ENCODE data around the gene PHETA1. TPM values are rescaled to one million over a fixed set of nuclear protein-coding genes. Genes with fewer than 3 reads are reported as not detected.

Gene PHETA1
- total and polyA plus RNA-seq, 9 donors = 5.5 to 11.7 (median 8.7) TPM

- WGBS (ENCODE audit: insufficient coverage) = 53% methylated on average over 4 of the region's 13 CpGs
- Histone ChIP-seq H3K4me1 (ENCODE audit: control insufficient read depth, insufficient read depth, low read length) (peaks cover 21% of the 10 kb centered on the region), H3K9me3 (replicated peaks; ENCODE audit: control insufficient read depth, low read depth, low read length) (no peaks in the 10 kb centered on the region), H3K4me3 (ENCODE audit: low read length) (peak overlapping the region; percentile 80), H3K27ac (ENCODE audit: low read length) (no peak overlapping the region), H3K27me3 (ENCODE audit: control insufficient read depth, insufficient read depth, low read length) (no peaks in the 10 kb centered on the region), H3K36me3 (ENCODE audit: control insufficient read depth, insufficient read depth, low read length) (peaks cover 10% of the 10 kb centered on the region)
- no peak for DNase-seq
These were observed 763 bp upstream of the PHETA1 start for GRCh38 chr12:111369496-111370220.

GRCh38 chr12:111368291-111368787 lies 556 bp downstream of the PHETA1 start:
- WGBS (ENCODE audit: insufficient coverage) = 3% methylated on average over 16 of the region's 18 CpGs
- Histone ChIP-seq H3K27ac (ENCODE audit: low read length) (no peak overlapping the region), H3K27me3 (ENCODE audit: control insufficient read depth, insufficient read depth, low read length) (no peaks in the 10 kb centered on the region), H3K4me1 (ENCODE audit: control insufficient read depth, insufficient read depth, low read length) (peaks cover 21% of the 10 kb centered on the region), H3K9me3 (replicated peaks; ENCODE audit: control insufficient read depth, low read depth, low read length) (no peaks in the 10 kb centered on the region), H3K4me3 (ENCODE audit: low read length) (peak overlapping the region; percentile 80), H3K36me3 (ENCODE audit: control insufficient read depth, insufficient read depth, low read length) (peaks cover 16% of the 10 kb centered on the region)
- DNase-seq = peak; percentile 32

- DNase-seq = no peak
- no peaks in the 10 kb centered on the region for H3K27me3 ChIP-seq (ENCODE audit: control insufficient read depth, insufficient read depth, low read length)
- no peak overlapping the region for H3K27ac ChIP-seq (ENCODE audit: low read length)
- 81% methylated on average over 3 of the region's 7 CpGs for WGBS (ENCODE audit: insufficient coverage)
- peaks cover 21% of the 10 kb centered on the region for H3K4me1 ChIP-seq (ENCODE audit: control insufficient read depth, insufficient read depth, low read length)
- H3K36me3 ChIP-seq (ENCODE audit: control insufficient read depth, insufficient read depth, low read length) = peaks cover 21% of the 10 kb centered on the region
- H3K4me3 ChIP-seq (ENCODE audit: low read length) = peak overlapping the region; percentile 80
- no peaks in the 10 kb centered on the region for H3K9me3 ChIP-seq (replicated peaks; ENCODE audit: control insufficient read depth, low read depth, low read length)
These were observed 1.2 kb downstream of the PHETA1 start for GRCh38 chr12:111367661-111368221.

GRCh38 chr12:111366583-111366982 lies 2.3 kb downstream of the PHETA1 start:
- no peaks in the 10 kb centered on the region for H3K27me3 ChIP-seq (ENCODE audit: control insufficient read depth, insufficient read depth, low read length)
- peaks cover 30% of the 10 kb centered on the region for H3K36me3 ChIP-seq (ENCODE audit: control insufficient read depth, insufficient read depth, low read length)
- H3K27ac ChIP-seq (ENCODE audit: low read length) = no peak overlapping the region
- no peak overlapping the region for H3K4me3 ChIP-seq (ENCODE audit: low read length)
- H3K9me3 ChIP-seq (replicated peaks; ENCODE audit: control insufficient read depth, low read depth, low read length) = no peaks in the 10 kb centered on the region
- DNase-seq = no peak
- 100% methylated on average over 1 of the region's 2 CpGs for WGBS (ENCODE audit: insufficient coverage)
- H3K4me1 ChIP-seq (ENCODE audit: control insufficient read depth, insufficient read depth, low read length) = peaks cover 25% of the 10 kb centered on the region

DNA sequence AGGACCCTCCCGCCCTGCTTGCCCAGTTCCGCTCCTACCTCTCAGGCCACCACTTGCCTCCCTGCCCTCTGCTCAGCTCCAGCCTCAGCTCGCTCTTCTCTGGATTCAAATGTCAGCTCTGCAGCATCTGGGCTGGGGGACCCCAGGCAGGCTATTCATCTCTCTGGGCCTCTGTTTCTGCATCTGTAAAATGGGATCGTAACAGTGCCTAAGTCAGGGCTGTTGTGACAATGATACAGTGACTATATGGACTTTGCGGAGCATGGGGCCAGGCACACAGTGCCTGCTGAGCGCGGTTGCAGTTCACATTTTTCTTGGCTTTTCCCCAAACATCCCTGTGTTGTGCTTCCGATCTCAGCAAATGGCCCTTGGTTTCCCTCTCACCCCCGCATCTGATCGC lies 2.8 kb downstream of the PHETA1 start:
- Histone ChIP-seq H3K27ac (ENCODE audit: low read length) (no peak overlapping the region), H3K4me3 (ENCODE audit: low read length) (no peak overlapping the region), H3K4me1 (ENCODE audit: control insufficient read depth, insufficient read depth, low read length) (peaks cover 30% of the 10 kb centered on the region), H3K27me3 (ENCODE audit: control insufficient read depth, insufficient read depth, low read length) (no peaks in the 10 kb centered on the region), H3K36me3 (ENCODE audit: control insufficient read depth, insufficient read depth, low read length) (peaks cover 32% of the 10 kb centered on the region), H3K9me3 (replicated peaks; ENCODE audit: control insufficient read depth, low read depth, low read length) (no peaks in the 10 kb centered on the region)
- no peak for DNase-seq
- WGBS (ENCODE audit: insufficient coverage) = 93% methylated on average over 10 of the region's 10 CpGs

DNA sequence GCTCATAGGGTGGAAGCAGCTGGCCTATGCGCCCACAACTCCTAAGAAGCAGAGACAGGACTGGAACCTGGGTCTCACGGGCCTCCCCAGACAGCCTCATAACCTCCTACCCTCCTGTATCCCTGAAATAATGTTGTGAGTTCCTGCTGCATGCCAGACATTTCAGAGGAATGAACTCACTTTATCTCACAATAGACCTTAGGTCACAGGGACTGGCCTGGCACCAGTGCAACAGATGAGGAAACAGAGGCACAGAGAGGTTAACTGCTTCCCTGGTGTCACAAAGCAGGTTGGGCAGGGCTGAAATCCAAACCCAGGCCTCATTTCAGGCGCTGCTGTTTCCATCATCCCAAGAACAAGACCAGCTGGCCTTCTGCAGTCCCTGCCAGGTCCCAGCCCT lies 5.3 kb downstream of the PHETA1 start:
- Histone ChIP-seq H3K27ac (ENCODE audit: low read length) (no peak overlapping the region), H3K4me3 (ENCODE audit: low read length) (no peak overlapping the region), H3K4me1 (ENCODE audit: control insufficient read depth, insufficient read depth, low read length) (peaks cover 41% of the 10 kb centered on the region), H3K27me3 (ENCODE audit: control insufficient read depth, insufficient read depth, low read length) (no peaks in the 10 kb centered on the region), H3K9me3 (replicated peaks; ENCODE audit: control insufficient read depth, low read depth, low read length) (no peaks in the 10 kb centered on the region), H3K36me3 (ENCODE audit: control insufficient read depth, insufficient read depth, low read length) (peaks cover 32% of the 10 kb centered on the region)
- no CpG with 5 or more reads among the region's 3 CpGs for WGBS (ENCODE audit: insufficient coverage)
- DNase-seq = no peak

DNA sequence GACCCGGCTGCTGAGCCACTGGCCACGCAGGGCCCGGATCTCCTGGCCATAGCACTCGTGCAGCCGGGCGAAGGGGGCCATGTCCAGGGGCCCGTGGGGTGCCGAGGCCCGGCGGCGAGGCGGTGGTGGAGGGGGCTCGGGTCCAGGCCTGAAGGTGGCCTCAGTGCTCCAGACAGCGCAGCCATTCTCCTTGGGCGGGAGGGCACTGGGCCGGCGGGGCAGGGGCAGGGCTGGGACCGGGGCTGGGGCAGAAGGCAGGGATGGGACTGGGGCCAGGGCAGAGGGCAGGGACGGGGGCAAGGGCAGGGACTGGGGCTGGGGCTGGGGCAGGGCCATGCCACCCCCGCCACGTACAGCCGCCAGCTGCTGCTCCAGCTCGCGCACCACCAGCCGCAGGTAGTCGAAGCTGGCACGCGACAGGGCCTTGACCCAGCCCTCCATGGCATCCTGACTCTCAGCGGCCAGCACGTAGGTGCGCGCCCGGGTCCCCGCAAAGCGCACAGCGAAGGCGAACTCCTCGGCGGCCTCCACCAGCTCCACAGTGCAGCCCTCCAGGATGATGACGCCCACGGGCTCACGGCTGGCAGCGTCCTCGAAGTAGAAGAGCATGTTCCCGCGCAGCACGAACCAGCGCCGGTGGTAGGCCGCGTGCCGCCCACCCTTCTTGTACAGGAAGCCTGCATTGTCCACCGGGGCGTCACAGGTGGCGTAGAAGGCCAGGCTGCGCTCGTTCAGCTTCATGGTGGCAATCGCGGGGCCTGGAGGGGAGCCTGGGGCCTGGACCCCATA lies 6.0 kb downstream of the PHETA1 start:
- Histone ChIP-seq H3K36me3 (ENCODE audit: control insufficient read depth, insufficient read depth, low read length) (peaks cover 32% of the 10 kb centered on the region), H3K4me1 (ENCODE audit: control insufficient read depth, insufficient read depth, low read length) (peaks cover 34% of the 10 kb centered on the region), H3K9me3 (replicated peaks; ENCODE audit: control insufficient read depth, low read depth, low read length) (no peaks in the 10 kb centered on the region), H3K27me3 (ENCODE audit: control insufficient read depth, insufficient read depth, low read length) (no peaks in the 10 kb centered on the region), H3K27ac (ENCODE audit: low read length) (no peak overlapping the region), H3K4me3 (ENCODE audit: low read length) (no peak overlapping the region)
- WGBS (ENCODE audit: insufficient coverage) = 93% methylated on average over 58 of the region's 59 CpGs
- DNase-seq = no peak

DNA sequence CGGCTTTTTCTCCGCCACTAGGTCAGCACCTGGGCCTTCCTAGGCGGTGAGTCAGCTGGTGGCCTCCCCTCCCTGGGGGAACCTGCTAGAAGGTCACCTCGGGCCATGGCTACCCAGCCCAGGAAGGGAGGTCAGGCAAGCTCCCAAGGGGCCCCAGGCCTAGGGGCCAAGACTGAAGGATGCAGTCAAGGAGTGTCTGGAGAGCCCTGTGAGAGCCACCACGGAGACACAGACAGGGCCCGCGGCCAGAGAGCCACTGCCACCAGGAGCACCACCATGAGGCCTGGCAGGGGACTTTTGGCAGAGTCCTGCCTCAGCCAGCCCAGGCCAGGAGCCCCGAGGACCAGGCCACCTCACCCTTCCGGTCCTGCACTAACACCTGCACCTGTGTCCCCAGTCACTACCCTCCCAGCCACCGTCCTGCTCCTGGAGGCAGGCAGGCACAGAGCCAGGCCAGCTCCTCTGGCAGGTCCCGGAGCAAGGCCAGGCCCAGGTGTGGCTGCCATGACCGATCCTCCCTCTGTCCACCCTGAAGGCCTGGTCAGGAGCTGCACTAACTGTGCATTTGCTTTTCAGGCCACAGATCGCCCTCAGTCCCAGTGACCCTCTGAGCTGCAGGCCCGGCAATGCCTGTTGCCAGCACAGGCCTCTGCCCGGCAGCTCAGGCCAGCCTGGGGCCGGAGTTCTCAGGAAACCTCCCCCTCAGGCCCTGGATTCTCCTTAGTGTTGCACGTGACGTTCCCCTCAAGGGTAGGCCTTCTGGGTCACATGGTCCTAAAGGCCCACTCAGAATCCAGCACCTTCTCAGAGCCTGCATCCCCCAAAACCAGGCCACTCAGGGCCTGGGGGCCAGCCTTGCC lies 6.9 kb downstream of the PHETA1 start:
- Histone ChIP-seq H3K4me3 (ENCODE audit: low read length) (no peak overlapping the region), H3K27ac (ENCODE audit: low read length) (no peak overlapping the region)
- WGBS (ENCODE audit: insufficient coverage) = 63% methylated on average over 17 of the region's 18 CpGs

GRCh38 chr12:111361073-111361716 lies 7.7 kb downstream of the PHETA1 start:
- Histone ChIP-seq H3K27ac (ENCODE audit: low read length) (no peak overlapping the region), H3K4me1 (ENCODE audit: control insufficient read depth, insufficient read depth, low read length) (peaks cover 26% of the 10 kb centered on the region), H3K27me3 (ENCODE audit: control insufficient read depth, insufficient read depth, low read length) (no peaks in the 10 kb centered on the region), H3K9me3 (replicated peaks; ENCODE audit: control insufficient read depth, low read depth, low read length) (no peaks in the 10 kb centered on the region), H3K4me3 (ENCODE audit: low read length) (no peak overlapping the region), H3K36me3 (ENCODE audit: control insufficient read depth, insufficient read depth, low read length) (peaks cover 32% of the 10 kb centered on the region)
- DNase-seq = no peak
- 63% methylated on average over 9 of the region's 13 CpGs for WGBS (ENCODE audit: insufficient coverage)

More for the DNA sequence above, 6.9 kb downstream of the PHETA1 start:
- DNase-seq = no peak
- Histone ChIP-seq H3K27me3 (ENCODE audit: control insufficient read depth, insufficient read depth, low read length) (no peaks in the 10 kb centered on the region), H3K9me3 (replicated peaks; ENCODE audit: control insufficient read depth, low read depth, low read length) (no peaks in the 10 kb centered on the region), H3K36me3 (ENCODE audit: control insufficient read depth, insufficient read depth, low read length) (peaks cover 32% of the 10 kb centered on the region), H3K4me1 (ENCODE audit: control insufficient read depth, insufficient read depth, low read length) (peaks cover 26% of the 10 kb centered on the region)

Measured in muscle of leg (tissue), 11 donors.